Right lobe of liver (tissue), 6 donors: ENCODE results near the gene PIEZO2. TPM values are rescaled to one million over a fixed set of nuclear protein-coding genes. Genes with fewer than 3 reads are reported as not detected.

Experiments
- ATAC-seq, 4 donors: fragments of 200-7000 bp; cut with Tn5 transposase; one replicate each; pipeline ENCODE4 v1.9.1; 2020; ENCODE audit warnings: mild to moderate bottlenecking in 4 of 4, moderate library complexity in 4 of 4
- DNase-seq, 3 donors: peaks; one replicate each; pipeline ENCODE4 v3.0.0-alpha.2; 2020
- H3K27ac ChIP-seq, 3 donors: fragments of 200-600 bp; one replicate each; pipeline ENCODE4 v1.8.0; 2022
- H3K27me3 ChIP-seq, 2 donors: fragments of 200-600 bp; one replicate each; pipeline ENCODE4 v1.8.0; 2022
- H3K36me3 ChIP-seq, 4 donors: fragments of 200-600 bp; sonication (generic) in 1 of 4; one replicate each; pipeline versions ENCODE4 v1.5.1 to v1.8.0; 2017 to 2022; ENCODE audit warnings: control low read depth in 1 of 4
- H3K4me1 ChIP-seq, 4 donors: fragments of 200-600 bp; sonication (generic) in 1 of 4; one replicate each; pipeline versions ENCODE4 v1.5.1 to v1.8.0; 2017 to 2022; ENCODE audit warnings: control low read depth in 1 of 4
- H3K4me3 ChIP-seq, 3 donors: fragments of 200-600 bp; one replicate each; pipeline ENCODE4 v1.8.0; 2022
- H3K9me3 ChIP-seq, 4 donors: fragments of 200-600 bp; sonication (generic) in 1 of 4; one replicate each; pipeline versions ENCODE4 v1.5.1 to v1.8.0; 2017 to 2022; ENCODE audit warnings: control low read depth in 1 of 4
- POLR2A ChIP-seq: fragments of 450-650 bp; IDR thresholded peaks from one replicate; pipeline ENCODE4 v1.6.1; 2017; ENCODE audit warnings: antibody characterized with exemption, mild to moderate bottlenecking
- WGBS: methylation state at CpG from one replicate; pipeline ENCODE4 v1.1.6; 2018; ENCODE audit warnings: low coverage, low lambda C conversion rate; ENCODE audit not compliant: insufficient coverage; ENCODE audit errors: missing lambda C conversion rate; 5-methylcytosine and 5-hydroxymethylcytosine counted together
- intact Hi-C, 2 donors: fragments of 100-400 bp; cut with DNase I; formaldehyde crosslinking; loops; one replicate each; pipeline versions ENCODE4 v1.11.2 to v1.14.1; 2022
- total RNA-seq, 6 experiments: library from RNA; depleted of rRNA in 2 of 6; stranded (reverse); fragments of >200 nt in 2 of 6; fragmentation: NEBNext Ultra II Directional in 3 of 6; extraction: Animal tissue kit (Norgen Biotek cat#: 25700) in 3 of 6; gene quantifications; one replicate each; pipeline versions ENCODE4 v1.1.0 to v1.2.4, GENCODE V29; 2016 to 2023
- TF ChIP-seq, protein P1 (sequence below), 4 donors: fragments of 200-600 bp in 3 of 4; fragments of 450-650 bp in 1 of 4; IDR thresholded peaks; one replicate each; pipeline versions ENCODE4 v1.5.1 to v1.8.0; 2016 to 2022; ENCODE audit warnings: antibody characterized with exemption in 4 of 4, mild to moderate bottlenecking in 2 of 4
- donor health status: DM: no; HTN: yes; CAD: no.
- donor health status: DM: no; HTN: no; CAD: no.
- donor health status: DM: no; HTN: no; CAD: no.
- donor health status: DM: no; HTN: yes; CAD: no.
- donor health status: DM: no; HTN: yes; CAD: no.

PIEZO2 gene
- total RNA-seq, 6 experiments from 2014 or later, result 6.6 to 16.9 (median 10.1) TPM

DNA sequence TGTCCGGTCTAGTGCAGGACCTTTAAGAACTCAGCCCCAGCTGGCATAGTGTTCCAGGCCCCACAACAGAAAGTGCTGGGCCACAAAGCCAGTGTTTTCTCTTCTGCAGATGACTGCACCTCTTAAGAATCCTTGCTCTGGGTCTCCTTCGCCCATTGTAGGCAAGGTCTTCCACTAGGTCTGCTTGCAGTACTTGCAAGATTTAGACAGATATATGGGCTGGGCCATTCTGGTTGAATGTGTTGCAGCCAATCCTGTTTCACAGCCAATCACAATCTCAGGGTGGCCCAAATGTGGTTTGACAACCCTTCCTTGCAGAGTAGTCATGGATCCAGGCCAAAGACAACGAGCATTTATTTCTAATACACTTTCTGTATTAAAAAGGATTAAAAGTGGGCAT lies 13.1 kb upstream of the PIEZO2 start:
- WGBS, result 100% methylated on average over 2 of the region's 3 CpGs
- no peaks in the 10 kb centered on the region for H3K36me3 ChIP-seq
- no peaks in the 10 kb centered on the region for H3K9me3 ChIP-seq
- intact Hi-C loops, result no loop called here
- DNase-seq (no peak), ATAC-seq (no peak)
- no peaks in the 10 kb centered on the region for H3K4me1 ChIP-seq
- no peak overlapping the region for H3K4me3 ChIP-seq
- no peak overlapping the region for H3K27ac ChIP-seq
- no peaks in the 10 kb centered on the region for H3K27me3 ChIP-seq
- no peak for TF ChIP-seq POLR2A
- TF ChIP-seq, protein P1, sequence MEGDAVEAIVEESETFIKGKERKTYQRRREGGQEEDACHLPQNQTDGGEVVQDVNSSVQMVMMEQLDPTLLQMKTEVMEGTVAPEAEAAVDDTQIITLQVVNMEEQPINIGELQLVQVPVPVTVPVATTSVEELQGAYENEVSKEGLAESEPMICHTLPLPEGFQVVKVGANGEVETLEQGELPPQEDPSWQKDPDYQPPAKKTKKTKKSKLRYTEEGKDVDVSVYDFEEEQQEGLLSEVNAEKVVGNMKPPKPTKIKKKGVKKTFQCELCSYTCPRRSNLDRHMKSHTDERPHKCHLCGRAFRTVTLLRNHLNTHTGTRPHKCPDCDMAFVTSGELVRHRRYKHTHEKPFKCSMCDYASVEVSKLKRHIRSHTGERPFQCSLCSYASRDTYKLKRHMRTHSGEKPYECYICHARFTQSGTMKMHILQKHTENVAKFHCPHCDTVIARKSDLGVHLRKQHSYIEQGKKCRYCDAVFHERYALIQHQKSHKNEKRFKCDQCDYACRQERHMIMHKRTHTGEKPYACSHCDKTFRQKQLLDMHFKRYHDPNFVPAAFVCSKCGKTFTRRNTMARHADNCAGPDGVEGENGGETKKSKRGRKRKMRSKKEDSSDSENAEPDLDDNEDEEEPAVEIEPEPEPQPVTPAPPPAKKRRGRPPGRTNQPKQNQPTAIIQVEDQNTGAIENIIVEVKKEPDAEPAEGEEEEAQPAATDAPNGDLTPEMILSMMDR (IDR thresholded peaks at IDR 0.05), result no peak

DNA sequence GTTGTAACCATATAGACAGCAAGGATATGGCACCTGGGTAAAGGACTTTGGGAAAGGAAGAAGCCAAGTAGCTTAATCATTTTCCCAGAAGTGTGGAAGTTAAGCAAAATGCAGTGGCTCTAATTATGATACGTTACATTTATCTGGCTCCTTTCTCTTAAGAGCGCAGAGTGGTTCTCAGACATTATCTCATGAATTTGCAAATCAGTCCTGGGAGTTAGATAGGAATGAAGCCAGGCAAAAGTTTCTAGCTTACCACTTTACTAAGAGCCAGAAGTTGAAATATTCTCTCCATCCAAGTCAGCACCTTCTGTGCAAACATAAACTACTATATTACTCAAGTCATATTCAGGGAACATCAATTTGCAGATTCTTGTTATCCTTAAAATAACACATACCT lies 10.9 kb upstream of the PIEZO2 start:
- intact Hi-C loops, result no loop called here

DNA sequence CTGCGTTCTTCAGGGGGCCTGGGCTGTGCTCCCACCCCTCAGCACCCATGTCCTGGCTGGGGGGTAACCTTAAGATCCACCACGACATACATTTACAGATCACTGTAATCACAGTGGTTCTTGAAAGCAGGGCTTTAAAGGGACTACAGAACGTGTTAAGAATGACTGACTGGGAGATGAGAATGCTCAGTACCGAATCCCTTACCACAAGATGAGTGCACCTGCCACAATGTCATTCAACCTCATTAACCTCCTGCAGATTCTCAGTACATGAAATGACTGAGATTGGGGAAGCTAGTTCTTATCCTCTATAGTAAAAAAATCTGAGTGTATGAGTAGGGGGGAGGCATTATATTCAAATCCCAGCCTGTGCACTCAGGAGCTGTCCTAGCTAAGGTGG lies 10.5 kb upstream of the PIEZO2 start:
- WGBS, result 75% methylated on average over 2 of the region's 4 CpGs
- H3K36me3 ChIP-seq, result no peaks in the 10 kb centered on the region
- H3K9me3 ChIP-seq, result no peaks in the 10 kb centered on the region
- no peak overlapping the region for H3K4me3 ChIP-seq
- no peaks in the 10 kb centered on the region for H3K27me3 ChIP-seq
- TF ChIP-seq, protein P1 (IDR thresholded peaks at IDR 0.05), result no peak
- TF ChIP-seq POLR2A, result no peak
- no peak overlapping the region for H3K27ac ChIP-seq
- DNase-seq, result no peak
- peaks cover 0 to 14% (median 0%) of the 10 kb centered on the region in 4 donors for H3K4me1 ChIP-seq
- intact Hi-C loops, result loop anchor here in 1 of 2 donors (10.0 kb wide), 1 partner anchor 305 kb away; no protein-coding TSS in a partner anchor
- no peak for ATAC-seq

More for the DNA sequence above, 10.9 kb upstream of the PIEZO2 start:
- Histone ChIP-seq H3K9me3 (no peaks in the 10 kb centered on the region), H3K27me3 (no peaks in the 10 kb centered on the region), H3K4me1 (peaks cover 0 to 10% (median 0%) of the 10 kb centered on the region in 4 donors), H3K27ac (no peak overlapping the region), H3K4me3 (no peak overlapping the region), H3K36me3 (no peaks in the 10 kb centered on the region)
- TF ChIP-seq POLR2A, result no peak
- TF ChIP-seq, protein P1 (IDR thresholded peaks at IDR 0.05), result no peak
- DNase-seq (no peak), ATAC-seq (no peak)
- 89% methylated on average over 2 of the region's 2 CpGs for WGBS

DNA sequence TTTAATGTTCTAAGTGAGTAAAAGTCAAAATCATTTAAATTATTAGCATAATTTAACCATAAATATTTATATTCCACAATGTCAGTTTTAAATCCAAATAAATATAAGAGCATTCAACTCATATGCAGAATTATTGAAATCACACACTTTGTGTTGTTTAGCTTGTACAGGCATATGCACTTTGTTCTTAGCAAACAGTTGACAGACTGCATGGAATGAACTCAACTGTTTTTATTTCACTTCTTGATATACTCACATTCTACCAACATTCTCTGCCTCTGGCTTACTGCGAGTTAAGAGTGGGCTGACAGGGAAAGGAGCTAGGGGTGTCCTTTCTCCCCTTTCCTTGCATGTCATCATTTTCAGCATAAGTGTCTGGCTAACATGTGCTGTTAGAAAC lies 7.6 kb upstream of the PIEZO2 start:
- TF ChIP-seq, protein P1 (IDR thresholded peaks at IDR 0.05), result no peak
- Histone ChIP-seq H3K27me3 (no peaks in the 10 kb centered on the region), H3K27ac (no peak overlapping the region), H3K4me3 (no peak overlapping the region), H3K36me3 (no peaks in the 10 kb centered on the region), H3K4me1 (peaks cover 0 to 18% (median 0%) of the 10 kb centered on the region in 4 donors), H3K9me3 (no peaks in the 10 kb centered on the region)
- 23% methylated on average over 1 of the region's 1 CpG for WGBS
- intact Hi-C loops, result loop anchor here in 1 of 2 donors (10.0 kb wide), 1 partner anchor 302 kb away; no protein-coding TSS in a partner anchor
- peak; percentile 30 to 60 (median 51) for ATAC-seq
- DNase-seq, result no peak
